ENCODE results near the gene NCK2. TPM values are rescaled to one million over a fixed set of nuclear protein-coding genes. Genes with fewer than 3 reads are reported as not detected.

Gene NCK2
- total RNA-seq, 1 experiment from 2014 or later: 45.4 TPM

DNA sequence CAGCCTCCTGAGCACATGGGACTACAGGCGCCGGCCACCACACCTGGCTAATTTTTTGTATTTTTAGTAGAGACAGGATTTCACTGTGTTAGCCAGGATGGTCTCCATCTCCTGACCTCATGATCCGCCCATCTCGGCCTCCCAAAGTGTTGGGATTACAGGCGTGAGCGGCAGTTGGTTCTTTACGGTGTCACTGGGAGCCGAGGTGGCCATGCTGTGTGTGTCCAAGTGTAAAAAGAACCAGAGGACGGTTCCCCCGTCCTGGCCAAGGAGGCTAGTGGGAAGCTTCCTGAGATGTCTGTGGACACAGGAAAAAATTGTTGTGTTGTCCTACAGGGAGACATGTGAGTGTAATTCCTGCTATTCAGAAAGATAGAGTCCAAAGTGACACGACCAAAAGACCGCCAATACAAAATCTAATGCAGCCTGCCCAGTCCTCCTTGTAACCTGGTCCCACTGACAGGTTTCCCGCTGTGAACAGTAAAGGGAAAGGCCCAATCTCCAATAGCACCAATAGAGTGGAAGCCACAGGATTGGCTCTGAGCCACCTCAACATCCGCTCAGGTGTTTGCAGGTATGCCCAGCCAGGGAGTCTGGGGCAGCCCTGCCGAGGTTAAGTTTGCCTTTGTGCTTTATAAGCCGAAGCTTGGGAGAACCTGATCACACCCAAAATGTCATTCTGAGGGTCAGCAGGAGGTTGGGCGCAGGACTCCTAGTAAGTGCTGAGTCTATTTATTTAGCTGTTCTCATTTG is 40.6 kb downstream of the NCK2 start:
- no peak for DNase-seq
- no peaks in the 10 kb centered on the region for H3K36me3 ChIP-seq (ENCODE audit: low read depth, low read length)
- H3K4me2 ChIP-seq (ENCODE audit: low read length): no peak overlapping the region
- intact Hi-C loops (cut with micrococcal nuclease): no loop called here
- H4K20me1 ChIP-seq (ENCODE audit: low read length): no peaks in the 10 kb centered on the region
- ATAC-seq: no peak
- no peaks in the 10 kb centered on the region for H3F3A ChIP-seq (ENCODE audit: low read length, unreplicated experiment)
- peaks cover 9% of the 10 kb centered on the region; the same call in 1 of the 2 replicates for H3K79me2 ChIP-seq (ENCODE audit: low read length)
- no peaks in the 10 kb centered on the region for H3K27me3 ChIP-seq (ENCODE audit: low read length)
- no peak overlapping the region for H2AFZ ChIP-seq (ENCODE audit: low read length)
- ChIA-PET POLR2A (ENCODE audit: unreplicated experiment) (no interaction called here), CTCF (no interaction called here)
- BruUV-seq (replicated peaks): no TSS peak
- no peak overlapping the region for H3K4me3 ChIP-seq (ENCODE audit: low read length)
- H3K4me1 ChIP-seq (ENCODE audit: insufficient read depth, low read length): peaks cover 7% of the 10 kb centered on the region
- H3K9ac ChIP-seq (ENCODE audit: low read length): no peak overlapping the region
- H3K27ac ChIP-seq (ENCODE audit: low read length): no peak overlapping the region
- TF ChIP-seq, protein P1, sequence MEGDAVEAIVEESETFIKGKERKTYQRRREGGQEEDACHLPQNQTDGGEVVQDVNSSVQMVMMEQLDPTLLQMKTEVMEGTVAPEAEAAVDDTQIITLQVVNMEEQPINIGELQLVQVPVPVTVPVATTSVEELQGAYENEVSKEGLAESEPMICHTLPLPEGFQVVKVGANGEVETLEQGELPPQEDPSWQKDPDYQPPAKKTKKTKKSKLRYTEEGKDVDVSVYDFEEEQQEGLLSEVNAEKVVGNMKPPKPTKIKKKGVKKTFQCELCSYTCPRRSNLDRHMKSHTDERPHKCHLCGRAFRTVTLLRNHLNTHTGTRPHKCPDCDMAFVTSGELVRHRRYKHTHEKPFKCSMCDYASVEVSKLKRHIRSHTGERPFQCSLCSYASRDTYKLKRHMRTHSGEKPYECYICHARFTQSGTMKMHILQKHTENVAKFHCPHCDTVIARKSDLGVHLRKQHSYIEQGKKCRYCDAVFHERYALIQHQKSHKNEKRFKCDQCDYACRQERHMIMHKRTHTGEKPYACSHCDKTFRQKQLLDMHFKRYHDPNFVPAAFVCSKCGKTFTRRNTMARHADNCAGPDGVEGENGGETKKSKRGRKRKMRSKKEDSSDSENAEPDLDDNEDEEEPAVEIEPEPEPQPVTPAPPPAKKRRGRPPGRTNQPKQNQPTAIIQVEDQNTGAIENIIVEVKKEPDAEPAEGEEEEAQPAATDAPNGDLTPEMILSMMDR (conservative IDR thresholded peaks at IDR 0.05; ENCODE audit: low read depth, low read length): no peak
- TF ChIP-seq EZH2 (IDR thresholded peaks at IDR 0.05; ENCODE audit: low read length, unreplicated experiment) (no peak), EZH2phosphoT487 (IDR thresholded peaks at IDR 0.05; ENCODE audit: borderline replicate concordance, low read length) (no peak)
- H3K9me3 ChIP-seq (ENCODE audit: low read length): no peaks in the 10 kb centered on the region
- no peaks in the 10 kb centered on the region for H3K9me2 ChIP-seq (replicated peaks; ENCODE audit: low read length)

DNA sequence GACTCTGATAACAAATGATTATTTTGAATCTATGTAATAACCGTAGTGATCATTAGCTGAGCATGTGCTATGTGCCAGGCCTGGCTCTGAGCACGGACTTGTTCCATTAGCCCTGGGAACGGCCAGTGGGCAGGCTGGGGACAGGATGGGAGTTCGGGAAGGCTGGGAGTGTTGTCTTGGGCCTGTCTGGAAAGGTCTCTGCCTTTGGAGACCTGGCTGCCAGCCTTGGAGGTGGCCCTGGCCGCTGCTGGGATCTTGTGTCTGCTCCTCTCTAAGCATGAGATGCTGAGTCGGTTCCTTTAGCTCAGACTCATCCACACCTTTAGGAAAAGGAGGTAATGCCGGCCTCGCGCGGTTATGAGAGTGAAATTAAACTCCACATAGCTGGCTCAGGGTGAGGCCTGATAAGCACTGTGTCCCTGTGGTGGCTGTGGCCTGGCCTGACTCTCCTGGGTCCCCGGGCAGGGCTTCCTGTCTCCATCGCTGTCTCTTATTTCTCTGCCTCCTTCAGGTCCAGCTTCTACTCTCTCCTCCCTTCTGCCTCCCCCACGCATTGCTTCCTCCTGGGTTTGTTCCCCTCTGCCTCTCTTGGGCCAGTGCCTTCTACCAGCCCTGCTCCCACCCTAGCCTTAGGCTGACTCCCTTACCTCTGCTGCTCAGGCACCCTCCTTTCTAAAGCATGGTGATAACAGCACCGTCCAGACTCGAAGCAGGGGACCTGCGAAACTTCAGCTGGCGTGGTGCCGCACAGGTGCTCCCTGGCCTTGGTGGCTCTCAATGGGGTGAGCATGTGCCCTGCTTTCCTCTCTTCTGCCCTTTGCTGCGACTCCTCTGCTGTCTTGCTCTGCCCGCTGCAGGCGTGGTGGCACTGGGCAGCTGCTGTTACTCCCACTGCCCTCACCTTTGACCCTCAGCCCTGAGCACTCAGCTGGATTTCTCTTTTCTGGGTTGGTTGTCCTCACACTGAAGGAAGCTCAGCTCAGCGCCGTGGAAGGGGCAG is 41.8 kb downstream of the NCK2 start:
- intact Hi-C loops (cut with micrococcal nuclease): no loop called here
- no peak overlapping the region for H3K4me3 ChIP-seq (ENCODE audit: low read length)
- no peaks in the 10 kb centered on the region for H3K9me3 ChIP-seq (ENCODE audit: low read length)
- H3K36me3 ChIP-seq (ENCODE audit: low read depth, low read length): no peaks in the 10 kb centered on the region
- no TSS peak for BruUV-seq (replicated peaks)
- ATAC-seq: no peak
- no peak overlapping the region for H3K4me2 ChIP-seq (ENCODE audit: low read length)
- H4K20me1 ChIP-seq (ENCODE audit: low read length): 0 out of 2 replicates have a peak, but pooled peaks cover 3% of the 10 kb centered on the region
- CTCF ChIA-PET: interaction anchor here (1.2 kb wide), 1 partner anchor 210 kb away, joined by 5 read pairs; no protein-coding TSS in a partner anchor
- TF ChIP-seq EZH2 (IDR thresholded peaks at IDR 0.05; ENCODE audit: low read length, unreplicated experiment) (no peak), EZH2phosphoT487 (IDR thresholded peaks at IDR 0.05; ENCODE audit: borderline replicate concordance, low read length) (no peak)
- TF ChIP-seq, protein P1 (conservative IDR thresholded peaks at IDR 0.05; ENCODE audit: low read depth, low read length): no peak
- no peak for DNase-seq
- H3K79me2 ChIP-seq (ENCODE audit: low read length): peaks cover 21% of the 10 kb centered on the region; the same call in 1 of the 2 replicates
- H3K27me3 ChIP-seq (ENCODE audit: low read length): no peaks in the 10 kb centered on the region
- H2AFZ ChIP-seq (ENCODE audit: low read length): no peak overlapping the region
- H3K27ac ChIP-seq (ENCODE audit: low read length): no peak overlapping the region
- peaks cover 14% of the 10 kb centered on the region for H3K4me1 ChIP-seq (ENCODE audit: insufficient read depth, low read length)
- POLR2A ChIA-PET (ENCODE audit: unreplicated experiment): no interaction called here
- H3K9ac ChIP-seq (ENCODE audit: low read length): no peak overlapping the region
- H3F3A ChIP-seq (ENCODE audit: low read length, unreplicated experiment): no peaks in the 10 kb centered on the region
- no peaks in the 10 kb centered on the region for H3K9me2 ChIP-seq (replicated peaks; ENCODE audit: low read length)
